ENCODE results near the gene RRP1.
"Not testable (repeated sequence)": the region's sequence is repeated elsewhere in the genome, so short reads cannot be mapped to it uniquely, and the experiment has no call there.

Gene RRP1

GRCh38 chr21:43834146-43834905 is 44.9 kb downstream of the RRP1 start:
- no peak for DNase-seq (ENCODE audit: extremely low read depth in 1 of 2, low read depth in 1 of 2)

- no peak for DNase-seq (ENCODE audit: extremely low read depth in 1 of 2, low read depth in 1 of 2)
These were observed 45.7 kb downstream of the RRP1 start for GRCh38 chr21:43835050-43835449.

GRCh38 chr21:43835861-43836260 is 46.5 kb downstream of the RRP1 start:
- DNase-seq (ENCODE audit: extremely low read depth in 1 of 2, low read depth in 1 of 2): no peak

- DNase-seq (ENCODE audit: extremely low read depth in 1 of 2, low read depth in 1 of 2): no peak
These were observed 47.2 kb downstream of the RRP1 start for GRCh38 chr21:43836616-43837015.

- DNase-seq (ENCODE audit: extremely low read depth in 1 of 2, low read depth in 1 of 2): no peak
These were observed 50.9 kb downstream of the RRP1 start for GRCh38 chr21:43840259-43840658.

- no peak for DNase-seq (ENCODE audit: extremely low read depth in 1 of 2, low read depth in 1 of 2)
These were observed 53.4 kb downstream of the RRP1 start for GRCh38 chr21:43842742-43843141.

GRCh38 chr21:43844906-43845305 is 55.5 kb downstream of the RRP1 start:
- not testable (repeated sequence) for DNase-seq (ENCODE audit: extremely low read depth in 1 of 2, low read depth in 1 of 2)

- DNase-seq (ENCODE audit: extremely low read depth in 1 of 2, low read depth in 1 of 2): no peak
These were observed 56.0 kb downstream of the RRP1 start for GRCh38 chr21:43845386-43845785.

- no peak for DNase-seq (ENCODE audit: extremely low read depth in 1 of 2, low read depth in 1 of 2)
These were observed 57.1 kb downstream of the RRP1 start for GRCh38 chr21:43846430-43846829.

GRCh38 chr21:43847301-43847700 is 57.9 kb downstream of the RRP1 start:
- no peak for DNase-seq (ENCODE audit: extremely low read depth in 1 of 2, low read depth in 1 of 2)

GRCh38 chr21:43848771-43849170 is 59.4 kb downstream of the RRP1 start:
- no peak for DNase-seq (ENCODE audit: extremely low read depth in 1 of 2, low read depth in 1 of 2)

- DNase-seq (ENCODE audit: extremely low read depth in 1 of 2, low read depth in 1 of 2): no peak
These were observed 60.3 kb downstream of the RRP1 start for GRCh38 chr21:43849532-43850299.

GRCh38 chr21:43850728-43851295 is 61.4 kb downstream of the RRP1 start:
- no peak for DNase-seq (ENCODE audit: extremely low read depth in 1 of 2, low read depth in 1 of 2)

- DNase-seq (ENCODE audit: extremely low read depth in 1 of 2, low read depth in 1 of 2): no peak
These were observed 62.2 kb downstream of the RRP1 start for GRCh38 chr21:43851593-43851992.

GRCh38 chr21:43853851-43854772 is 64.7 kb downstream of the RRP1 start:
- no peak for DNase-seq (ENCODE audit: extremely low read depth in 1 of 2, low read depth in 1 of 2)
